ENCODE measurements around the gene PRSS56. TPM values are rescaled to one million over a fixed set of nuclear protein-coding genes. Genes with fewer than 3 reads are reported as not detected.

The PRSS56 gene
- total RNA-seq, 1 donor from 2014 or later = not detected

- DNase-seq (no peak), ATAC-seq (ENCODE audit: low read depth) (no peak)
- TF ChIP-seq, protein P1, sequence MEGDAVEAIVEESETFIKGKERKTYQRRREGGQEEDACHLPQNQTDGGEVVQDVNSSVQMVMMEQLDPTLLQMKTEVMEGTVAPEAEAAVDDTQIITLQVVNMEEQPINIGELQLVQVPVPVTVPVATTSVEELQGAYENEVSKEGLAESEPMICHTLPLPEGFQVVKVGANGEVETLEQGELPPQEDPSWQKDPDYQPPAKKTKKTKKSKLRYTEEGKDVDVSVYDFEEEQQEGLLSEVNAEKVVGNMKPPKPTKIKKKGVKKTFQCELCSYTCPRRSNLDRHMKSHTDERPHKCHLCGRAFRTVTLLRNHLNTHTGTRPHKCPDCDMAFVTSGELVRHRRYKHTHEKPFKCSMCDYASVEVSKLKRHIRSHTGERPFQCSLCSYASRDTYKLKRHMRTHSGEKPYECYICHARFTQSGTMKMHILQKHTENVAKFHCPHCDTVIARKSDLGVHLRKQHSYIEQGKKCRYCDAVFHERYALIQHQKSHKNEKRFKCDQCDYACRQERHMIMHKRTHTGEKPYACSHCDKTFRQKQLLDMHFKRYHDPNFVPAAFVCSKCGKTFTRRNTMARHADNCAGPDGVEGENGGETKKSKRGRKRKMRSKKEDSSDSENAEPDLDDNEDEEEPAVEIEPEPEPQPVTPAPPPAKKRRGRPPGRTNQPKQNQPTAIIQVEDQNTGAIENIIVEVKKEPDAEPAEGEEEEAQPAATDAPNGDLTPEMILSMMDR (IDR thresholded peaks at IDR 0.05) = no peak
- intact Hi-C loops (cut with micrococcal nuclease) = no loop called here
- Mint-ChIP-seq H3K4me3 (no peak overlapping the region), H3K36me3 (ENCODE audit: low read depth) (no peaks in the 10 kb centered on the region), H3K4me1 (peaks cover 8% of the 10 kb centered on the region), H3K27me3 (peaks cover 45% of the 10 kb centered on the region), H3K9me3 (no peaks in the 10 kb centered on the region), H3K27ac (no peak overlapping the region)
- ChIA-PET CTCF (interaction anchor here (0.6 kb wide), 1 partner anchor 15 kb away, joined by 3 read pairs; no protein-coding TSS in a partner anchor), POLR2A (no interaction called here)
Observed at GRCh38 chr2:232504438-232504837, 15.8 kb upstream of the PRSS56 start.

GRCh38 chr2:232505856-232506255, 14.3 kb upstream of the PRSS56 start:
- peaks cover 8% of the 10 kb centered on the region for H3K4me1 Mint-ChIP-seq

DNA sequence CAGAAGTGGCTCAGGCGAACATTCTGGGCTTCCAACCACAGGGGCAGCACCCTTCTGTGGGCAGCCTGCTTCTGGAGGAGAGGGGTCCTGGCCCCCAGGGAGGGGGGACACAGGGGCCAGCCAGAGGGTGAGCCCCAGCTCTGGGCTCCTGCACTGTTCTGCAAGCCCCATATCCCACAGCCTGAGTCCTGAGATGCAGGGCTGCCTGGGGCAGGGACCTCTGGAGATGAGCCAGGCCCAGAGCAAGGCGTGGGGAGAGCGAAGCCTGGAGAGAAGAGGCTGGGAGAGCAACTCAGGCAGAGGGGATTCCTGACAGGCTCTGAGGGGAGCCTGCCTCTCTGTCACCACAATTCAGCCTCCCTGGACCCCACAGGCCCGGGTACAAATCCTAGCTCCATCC, 13.5 kb upstream of the PRSS56 start:
- Mint-ChIP-seq H3K9me3 (no peaks in the 10 kb centered on the region), H3K27me3 (peaks cover 35% of the 10 kb centered on the region), H3K27ac (no peak overlapping the region), H3K36me3 (ENCODE audit: low read depth) (no peaks in the 10 kb centered on the region), H3K4me1 (peaks cover 8% of the 10 kb centered on the region), H3K4me3 (no peak overlapping the region)
- TF ChIP-seq, protein P1 (IDR thresholded peaks at IDR 0.05) = no peak
- DNase-seq = no peak
- intact Hi-C loops (cut with micrococcal nuclease) = no loop called here
- ChIA-PET POLR2A (no interaction called here), CTCF (no interaction called here)
- no peak for ATAC-seq (ENCODE audit: low read depth)

More at GRCh38 chr2:232505856-232506255, 14.3 kb upstream of the PRSS56 start:
- Mint-ChIP-seq H3K4me3 (no peak overlapping the region), H3K27ac (no peak overlapping the region), H3K9me3 (no peaks in the 10 kb centered on the region), H3K27me3 (peaks cover 41% of the 10 kb centered on the region), H3K36me3 (ENCODE audit: low read depth) (no peaks in the 10 kb centered on the region)
- CTCF ChIA-PET = no interaction called here
- POLR2A ChIA-PET = no interaction called here
- no peak for ATAC-seq (ENCODE audit: low read depth)
- intact Hi-C loops (cut with micrococcal nuclease) = no loop called here
- TF ChIP-seq, protein P1 (IDR thresholded peaks at IDR 0.05) = no peak
- no peak for DNase-seq

GRCh38 chr2:232508251-232508650, 11.9 kb upstream of the PRSS56 start:
- no peaks in the 10 kb centered on the region for H3K9me3 Mint-ChIP-seq
- no peak for ATAC-seq (ENCODE audit: low read depth)
- H3K4me1 Mint-ChIP-seq = peaks cover 4% of the 10 kb centered on the region
- H3K27me3 Mint-ChIP-seq = peaks cover 33% of the 10 kb centered on the region
- ChIA-PET POLR2A (no interaction called here), CTCF (no interaction called here)
- no peak overlapping the region for H3K27ac Mint-ChIP-seq
- no peaks in the 10 kb centered on the region for H3K36me3 Mint-ChIP-seq (ENCODE audit: low read depth)
- no peak overlapping the region for H3K4me3 Mint-ChIP-seq
- intact Hi-C loops (cut with micrococcal nuclease) = no loop called here
- DNase-seq = no peak
- TF ChIP-seq, protein P1 (IDR thresholded peaks at IDR 0.05) = no peak

DNA sequence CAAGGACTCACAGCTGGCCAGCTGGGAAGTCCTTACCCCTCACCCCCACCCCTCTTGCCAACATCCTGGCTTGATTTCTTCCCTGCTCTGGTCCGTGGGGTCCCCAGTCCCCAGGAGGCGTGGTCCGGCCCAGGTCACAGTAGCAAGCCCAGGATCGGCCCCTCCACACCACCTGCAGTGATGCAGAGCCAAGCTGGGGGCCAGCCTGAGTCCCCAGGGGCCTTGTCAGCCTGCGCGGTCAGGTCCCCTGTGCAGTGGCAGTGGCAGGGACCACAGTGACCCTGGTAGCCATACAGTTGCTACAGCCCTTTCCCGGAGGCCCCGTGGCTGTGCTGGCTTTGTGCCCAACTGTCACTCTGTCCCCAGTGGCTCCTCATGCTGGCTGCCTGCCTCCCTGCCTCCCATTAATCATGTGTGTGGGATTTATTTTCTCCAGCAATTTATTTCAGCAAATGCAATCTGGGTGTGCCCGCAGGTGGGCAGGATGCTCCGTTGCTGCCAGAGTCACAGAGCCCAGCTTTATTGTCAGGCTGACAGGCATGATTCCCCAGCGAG, 8.8 kb upstream of the PRSS56 start:
- ChIA-PET CTCF (no interaction called here), POLR2A (no interaction called here)
- intact Hi-C loops (cut with micrococcal nuclease) = no loop called here
- DNase-seq (no peak), ATAC-seq (ENCODE audit: low read depth) (no peak)
- H3K27me3 Mint-ChIP-seq = peaks cover 17% of the 10 kb centered on the region
- TF ChIP-seq, protein P1 (IDR thresholded peaks at IDR 0.05) = no peak
- H3K4me1 Mint-ChIP-seq = no peaks in the 10 kb centered on the region
- H3K4me3 Mint-ChIP-seq = no peak overlapping the region
- no peaks in the 10 kb centered on the region for H3K36me3 Mint-ChIP-seq (ENCODE audit: low read depth)
- H3K9me3 Mint-ChIP-seq = no peaks in the 10 kb centered on the region
- no peak overlapping the region for H3K27ac Mint-ChIP-seq
